ENCODE results near the gene LTO1.

The LTO1 gene

GRCh38 chr11:69662021-69662698 lies 13.0 kb downstream of the LTO1 start:
- in situ Hi-C loops (cut with MboI; ENCODE audit: low sequenced_read_pairs) = loop anchor here (10.0 kb wide), 1 partner anchor 557 kb away; no protein-coding TSS in a partner anchor

GRCh38 chr11:69661413-69661715 lies 13.8 kb downstream of the LTO1 start:
- in situ Hi-C loops (cut with MboI; ENCODE audit: low sequenced_read_pairs) = loop anchor here (10.0 kb wide), 1 partner anchor 557 kb away; no protein-coding TSS in a partner anchor

GRCh38 chr11:69660001-69660500 lies 15.1 kb downstream of the LTO1 start:
- in situ Hi-C loops (cut with MboI; ENCODE audit: low sequenced_read_pairs) = loop anchor here (10.0 kb wide), 1 partner anchor 555 kb away; no protein-coding TSS in a partner anchor

- in situ Hi-C loops (cut with MboI; ENCODE audit: low sequenced_read_pairs) = no loop called here
These were observed 15.6 kb downstream of the LTO1 start for GRCh38 chr11:69659591-69659990.

GRCh38 chr11:69658626-69659450 lies 16.3 kb downstream of the LTO1 start:
- in situ Hi-C loops (cut with MboI; ENCODE audit: low sequenced_read_pairs) = no loop called here

- in situ Hi-C loops (cut with MboI; ENCODE audit: low sequenced_read_pairs) = no loop called here
These were observed 17.1 kb downstream of the LTO1 start for GRCh38 chr11:69657911-69658625.

- in situ Hi-C loops (cut with MboI; ENCODE audit: low sequenced_read_pairs) = no loop called here
These were observed 17.7 kb downstream of the LTO1 start for GRCh38 chr11:69657456-69657910.

DNA sequence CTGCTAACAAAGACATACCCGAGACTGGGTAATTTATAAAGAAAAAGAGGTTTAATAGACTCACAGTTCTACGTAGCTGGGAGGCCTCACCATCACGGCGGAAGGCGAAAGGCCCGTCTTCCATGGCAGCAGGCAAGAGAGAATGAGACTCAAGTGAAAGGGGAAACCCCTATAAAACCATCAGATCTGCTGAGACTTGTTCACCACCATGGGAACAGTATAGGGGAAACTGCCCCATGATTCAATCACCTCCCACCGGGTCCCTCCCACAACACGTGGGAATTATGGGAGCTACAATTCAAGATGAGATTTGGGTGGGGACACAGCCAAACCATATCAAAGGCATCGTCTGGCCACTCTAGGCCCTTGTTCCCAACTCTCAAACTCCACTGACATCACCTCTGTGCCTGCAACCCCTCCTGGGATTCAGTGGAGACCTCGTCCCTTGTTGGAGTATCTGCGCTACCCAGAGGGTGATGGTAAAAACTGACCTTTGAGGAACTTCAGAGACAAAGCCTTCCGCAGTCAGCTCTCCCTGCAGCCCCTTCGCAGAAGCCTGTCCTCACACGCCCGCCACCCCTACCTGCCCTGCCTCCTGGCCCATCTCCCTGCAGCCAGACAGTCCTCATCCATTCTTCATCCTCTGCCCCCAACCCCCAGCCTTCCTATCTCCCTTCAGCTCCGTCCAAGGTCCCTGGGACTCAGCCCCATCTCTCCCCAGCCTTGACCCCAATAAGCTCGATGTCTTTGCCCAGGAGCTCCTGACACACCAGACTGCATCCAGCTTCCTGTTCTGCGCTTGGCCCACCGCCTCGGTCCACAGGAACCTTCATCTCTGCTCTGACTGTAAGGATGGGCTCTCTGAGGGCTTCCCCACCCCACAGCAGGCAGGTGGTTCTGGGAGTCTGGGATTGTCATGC lies 18.4 kb downstream of the LTO1 start:
- in situ Hi-C loops (cut with MboI; ENCODE audit: low sequenced_read_pairs) = no loop called here

DNA sequence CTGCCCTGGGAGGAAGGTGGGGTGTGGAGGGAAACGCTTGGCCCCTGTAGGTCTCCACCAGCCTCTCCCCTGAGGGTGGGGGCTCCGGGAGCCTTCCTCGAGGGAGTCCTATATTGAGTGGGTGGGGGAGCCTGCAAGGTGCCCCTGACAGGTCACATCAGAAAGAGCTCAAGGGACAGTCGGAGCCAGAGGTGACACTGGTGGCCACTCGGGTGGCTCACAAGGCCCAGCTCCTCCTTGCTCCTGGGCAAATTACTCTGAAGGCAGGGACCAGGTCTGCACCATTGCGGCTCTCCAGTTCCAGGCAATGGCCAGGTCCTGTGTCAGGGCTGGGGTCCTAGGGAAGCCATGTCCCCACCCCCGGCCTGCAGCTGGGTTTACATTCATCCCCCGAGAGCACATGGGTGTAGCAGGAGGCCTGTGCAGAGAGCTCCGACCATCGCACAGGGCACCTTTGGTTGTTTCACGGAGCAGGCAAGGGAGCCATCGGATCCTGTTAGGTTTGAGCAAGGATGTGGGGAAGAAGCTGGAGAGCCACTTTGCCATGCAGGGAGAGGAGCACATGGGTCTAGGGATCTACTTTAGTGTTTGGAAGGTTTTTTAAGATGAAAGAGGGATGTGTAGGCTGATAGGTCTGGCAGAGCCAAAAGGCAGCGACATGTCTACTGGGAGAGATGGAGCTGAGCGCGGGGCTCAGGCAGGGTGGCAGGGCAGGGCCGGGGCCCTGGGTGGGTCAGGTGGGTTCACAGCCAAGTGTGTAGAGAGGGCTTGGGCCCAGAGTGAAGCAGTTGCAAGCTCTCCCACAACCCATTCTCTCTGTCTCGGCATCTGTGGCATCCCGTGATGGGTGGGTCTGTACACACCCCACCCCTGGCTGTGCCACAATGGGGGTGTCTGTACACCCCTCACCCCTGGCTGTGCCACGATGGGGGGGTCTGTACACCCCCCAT lies 19.4 kb downstream of the LTO1 start:
- in situ Hi-C loops (cut with MboI; ENCODE audit: low sequenced_read_pairs) = no loop called here

- in situ Hi-C loops (cut with MboI; ENCODE audit: low sequenced_read_pairs) = no loop called here
These were observed 20.3 kb downstream of the LTO1 start for GRCh38 chr11:69654660-69655478.

DNA sequence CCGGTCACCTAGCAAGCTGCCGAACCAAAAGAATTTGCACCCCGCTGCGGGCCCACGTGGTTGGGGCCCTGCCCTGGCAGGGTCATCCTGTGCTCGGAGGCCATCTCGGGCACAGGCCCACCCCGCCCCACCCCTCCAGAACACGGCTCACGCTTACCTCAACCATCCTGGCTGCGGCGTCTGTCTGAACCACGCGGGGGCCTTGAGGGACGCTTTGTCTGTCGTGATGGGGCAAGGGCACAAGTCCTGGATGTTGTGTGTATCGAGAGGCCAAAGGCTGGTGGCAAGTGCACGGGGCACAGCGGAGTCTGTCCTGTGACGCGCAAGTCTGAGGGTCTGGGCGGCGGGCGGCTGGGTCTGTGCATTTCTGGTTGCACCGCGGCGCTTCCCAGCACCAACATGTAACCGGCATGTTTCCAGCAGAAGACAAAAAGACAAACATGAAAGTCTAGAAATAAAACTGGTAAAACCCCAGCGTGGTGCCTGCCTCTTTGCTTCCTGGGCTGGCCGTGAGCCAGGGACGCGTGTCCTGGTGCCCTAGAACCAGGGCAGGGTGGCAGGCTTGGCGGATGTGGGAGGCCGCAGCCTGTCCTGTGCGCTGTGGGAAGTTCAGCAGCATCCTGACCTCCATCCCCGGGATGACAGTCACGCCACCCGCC lies 21.0 kb downstream of the LTO1 start:
- in situ Hi-C loops (cut with MboI; ENCODE audit: low sequenced_read_pairs) = no loop called here

- in situ Hi-C loops (cut with MboI; ENCODE audit: low sequenced_read_pairs) = no loop called here
These were observed 21.7 kb downstream of the LTO1 start for GRCh38 chr11:69653406-69653960.

DNA sequence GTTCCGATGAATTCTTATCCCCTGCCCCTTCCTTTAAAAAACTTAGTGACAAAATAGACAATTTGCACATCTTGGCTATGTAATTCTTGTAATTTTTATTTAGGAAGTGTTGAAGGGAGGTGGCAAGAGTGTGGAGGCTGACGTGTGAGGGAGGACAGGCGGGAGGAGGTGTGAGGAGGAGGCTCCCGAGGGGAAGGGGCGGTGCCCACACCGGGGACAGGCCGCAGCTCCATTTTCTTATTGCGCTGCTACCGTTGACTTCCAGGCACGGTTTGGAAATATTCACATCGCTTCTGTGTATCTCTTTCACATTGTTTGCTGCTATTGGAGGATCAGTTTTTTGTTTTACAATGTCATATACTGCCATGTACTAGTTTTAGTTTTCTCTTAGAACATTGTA lies 22.2 kb downstream of the LTO1 start:
- in situ Hi-C loops (cut with MboI; ENCODE audit: low sequenced_read_pairs) = no loop called here

DNA sequence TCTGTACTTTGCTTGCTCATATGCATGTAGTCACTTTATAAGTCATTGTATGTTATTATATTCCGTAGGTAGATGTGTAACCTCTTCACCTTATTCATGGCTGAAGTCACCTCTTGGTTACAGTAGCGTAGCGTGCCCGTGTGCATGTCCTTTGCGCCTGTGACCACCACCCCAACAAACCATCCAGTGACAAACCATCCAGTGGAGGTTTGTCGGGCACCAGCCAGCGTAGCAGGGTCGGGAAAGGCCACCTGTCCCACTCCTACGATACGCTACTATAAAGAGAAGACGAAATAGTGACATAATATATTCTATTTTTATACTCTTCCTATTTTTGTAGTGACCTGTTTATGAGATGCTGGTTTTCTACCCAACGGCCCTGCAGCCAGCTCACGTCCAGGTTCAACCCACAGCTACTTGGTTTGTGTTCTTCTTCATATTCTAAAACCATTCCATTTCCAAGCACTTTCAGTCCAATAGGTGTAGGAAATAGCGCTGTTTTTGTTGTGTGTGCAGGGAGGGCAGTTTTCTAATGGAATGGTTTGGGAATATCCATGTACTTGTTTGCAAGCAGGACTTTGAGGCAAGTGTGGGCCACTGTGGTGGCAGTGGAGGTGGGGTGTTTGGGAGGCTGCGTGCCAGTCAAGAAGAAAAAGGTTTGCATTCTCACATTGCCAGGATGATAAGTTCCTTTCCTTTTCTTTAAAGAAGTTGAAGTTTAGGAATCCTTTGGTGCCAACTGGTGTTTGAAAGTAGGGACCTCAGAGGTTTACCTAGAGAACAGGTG lies 23.1 kb downstream of the LTO1 start:
- in situ Hi-C loops (cut with MboI; ENCODE audit: low sequenced_read_pairs) = no loop called here

- in situ Hi-C loops (cut with MboI; ENCODE audit: low sequenced_read_pairs) = no loop called here
These were observed 24.3 kb downstream of the LTO1 start for GRCh38 chr11:69650832-69651344.

DNA sequence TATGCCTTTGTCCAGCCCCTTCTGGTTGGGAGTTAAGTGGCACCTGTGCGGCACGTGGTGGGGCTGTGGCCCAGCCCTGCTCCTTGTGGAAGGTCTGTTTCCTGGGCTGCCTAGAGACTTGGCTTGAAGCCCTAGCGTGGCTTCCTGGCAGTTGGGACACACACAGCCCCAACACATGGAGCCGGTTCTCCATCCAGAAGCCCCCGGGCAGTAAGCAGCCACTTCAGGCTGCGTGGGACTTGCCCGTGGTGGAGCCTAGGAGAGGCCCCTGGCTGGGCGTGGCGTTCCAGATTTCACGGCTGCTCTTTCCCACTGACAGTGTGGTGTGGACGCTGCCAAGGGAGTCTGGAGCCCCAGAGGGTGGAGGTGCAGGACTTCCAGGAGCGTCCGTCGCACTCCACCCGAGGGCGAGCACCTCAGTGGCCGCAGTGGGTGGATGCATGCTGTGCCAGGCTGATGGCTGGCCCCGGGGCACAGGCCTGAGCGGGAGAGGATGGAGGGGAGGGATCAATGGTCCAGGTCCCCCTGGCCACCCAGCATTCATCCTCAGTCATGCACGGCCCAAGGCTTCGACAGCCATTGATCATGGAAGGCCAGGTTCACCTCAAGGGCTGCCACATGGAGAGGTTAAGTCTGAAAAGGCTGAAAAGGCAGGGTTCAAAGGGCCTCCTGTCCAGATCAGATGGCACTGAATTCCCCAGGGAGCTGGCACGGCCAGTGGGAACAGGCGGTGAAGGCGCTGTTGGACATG lies 24.9 kb downstream of the LTO1 start:
- in situ Hi-C loops (cut with MboI; ENCODE audit: low sequenced_read_pairs) = no loop called here
